Tibial nerve (tissue), 4 donors: ENCODE measurements around the gene ABHD15. TPM values are rescaled to one million over a fixed set of nuclear protein-coding genes. Genes with fewer than 3 reads are reported as not detected.

Experiments
- DNase-seq, 2 donors: peaks; one replicate each; pipeline ENCODE4 v3.0.0-alpha.2; 2019; ENCODE audit warnings: low spot score in 2 of 2
- H3K27ac ChIP-seq, 4 donors: fragments of 200-600 bp; sonication (generic) in 3 of 4; one replicate each; pipeline ENCODE4 v1.5.1; 2017 to 2019; ENCODE audit warnings: mild to moderate bottlenecking in 1 of 4
- H3K27me3 ChIP-seq, 2 donors: fragments of 200-600 bp; sonication (generic) in 1 of 2; one replicate each; pipeline versions ENCODE4 v1.5.1 to v1.6.0; 2017 to 2019
- H3K36me3 ChIP-seq, 3 donors: fragments of 200-600 bp; sonication (generic); one replicate each; pipeline ENCODE4 v1.5.1; 2018 to 2019
- H3K4me1 ChIP-seq, 4 donors: fragments of 200-600 bp; sonication (generic) in 3 of 4; one replicate each; pipeline ENCODE4 v1.5.1; 2017 to 2019
- H3K4me3 ChIP-seq, 4 donors: fragments of 200-600 bp; sonication (generic) in 3 of 4; one replicate each; pipeline ENCODE4 v1.5.1; 2017 to 2019; ENCODE audit warnings: mild to moderate bottlenecking in 1 of 4, moderate library complexity in 1 of 4
- H3K9me3 ChIP-seq, 4 donors: fragments of 200-600 bp; sonication (generic) in 3 of 4; one replicate each; pipeline ENCODE4 v1.5.1; 2017 to 2019
- CTCF ChIP-seq, 5 experiments: fragments of 200-600 bp in 3 of 5; fragments of 450-650 bp in 2 of 5; sonication (generic) in 3 of 5; IDR thresholded peaks; one replicate each; pipeline ENCODE4 v1.5.1; 2016 to 2019; ENCODE audit warnings: antibody characterized with exemption in 5 of 5, mild to moderate bottlenecking in 3 of 5, moderate library complexity in 2 of 5
- EP300 ChIP-seq, 2 donors: sonication (generic); formaldehyde crosslinking; IDR thresholded peaks; one replicate each; pipeline ENCODE4 v1.6.1; 2017; ENCODE audit warnings: antibody characterized with exemption in 2 of 2, mild to moderate bottlenecking in 1 of 2
- POLR2A ChIP-seq, 2 donors: fragments of 450-650 bp; IDR thresholded peaks; one replicate each; pipeline ENCODE4 v1.6.1; 2017; ENCODE audit warnings: antibody characterized with exemption in 2 of 2, mild to moderate bottlenecking in 2 of 2, moderate library complexity in 2 of 2
- WGBS, 2 donors: methylation state at CpG; one replicate each; pipeline ENCODE4 v1.1.5; 2018; 5-methylcytosine and 5-hydroxymethylcytosine counted together
- total RNA-seq, 4 donors: library from RNA; depleted of rRNA; stranded (reverse); fragments of >200 nt; gene quantifications; one replicate each; pipeline ENCODE4 v1.1.0, GENCODE V29; 2016

Gene ABHD15
- total RNA-seq, 4 donors from 2014 or later = 25.7 to 32.7 (median 30.3) TPM

GRCh38 chr17:29510953-29511352 is 55.9 kb downstream of the ABHD15 start:
- Histone ChIP-seq H3K27me3 (no peaks in the 10 kb centered on the region), H3K9me3 (no peaks in the 10 kb centered on the region), H3K4me3 (no peak overlapping the region), H3K4me1 (no peaks in the 10 kb centered on the region), H3K36me3 (peaks cover 0 to 73% (median 5%) of the 10 kb centered on the region in 3 donors), H3K27ac (no peak overlapping the region)
- no peak for DNase-seq
- TF ChIP-seq EP300 (IDR thresholded peaks at IDR 0.05) (no peak), CTCF (IDR thresholded peaks at IDR 0.05) (no peak), POLR2A (IDR thresholded peaks at IDR 0.05) (no peak)
- WGBS, 2 donors = 94 to 95% methylated on average over 6 of the region's 6 CpGs

Other genes with a start within 250 kb of the ABHD15 start
- gene TAOK1, start 176.7 kb downstream of the ABHD15 start, total RNA-seq = 10 to 100 TPM; 63.0 to 86.1 (median 73.7) TPM
- 100 to 1,000 TPM; 119 to 188 (median 152) TPM for gene TP53I13, start 1.7 kb upstream of the ABHD15 start, total RNA-seq
- gene GIT1, start 22.6 kb upstream of the ABHD15 start, total RNA-seq = 100 to 1,000 TPM in 1 of 4 donors, 10 to 100 TPM in 3; 51.3 to 100 (median 89.7) TPM
- 10 to 100 TPM; 19.0 to 50.1 (median 26.4) TPM for gene ANKRD13B, start 26.1 kb upstream of the ABHD15 start, total RNA-seq
- gene CORO6, start 55.9 kb upstream of the ABHD15 start, total RNA-seq = 100 to 1,000 TPM in 2 of 4 donors, 10 to 100 TPM in 2; 34.5 to 139 (median 83.1) TPM